Right lobe of liver (tissue), 4 donors: ENCODE measurements around the gene PEPD.

Source experiments
- CTCF ChIP-seq, 4 donors: fragments of 200-600 bp in 3 of 4; fragments of 450-650 bp in 1 of 4; IDR thresholded peaks; one replicate each; pipeline versions ENCODE4 v1.5.1 to v1.8.0; 2016 to 2022; ENCODE audit warnings: antibody characterized with exemption in 4 of 4, mild to moderate bottlenecking in 2 of 4
- POLR2A ChIP-seq: fragments of 450-650 bp; IDR thresholded peaks from one replicate; pipeline ENCODE4 v1.6.1; 2017; ENCODE audit warnings: antibody characterized with exemption, mild to moderate bottlenecking
- donor health status: DM: no; HTN: no; CAD: no.
- donor health status: DM: no; HTN: no; CAD: no.
- donor health status: DM: no; HTN: yes; CAD: no.

GRCh38 chr19:33345163-33345562 lies 176.4 kb downstream of the PEPD start:
- TF ChIP-seq POLR2A (no peak), CTCF (IDR thresholded peaks at IDR 0.05) (no peak)
